GM18858 (cell line): ENCODE results near the gene MAEL.
"Not testable (repeated sequence)": the region's sequence is repeated elsewhere in the genome, so short reads cannot be mapped to it uniquely, and the experiment has no call there.

Experiments
- ATAC-seq: cut with Tn5 transposase; IDR thresholded peaks from one replicate; pipeline ENCODE4 v1.9.1; 2021; ENCODE audit not compliant: unreplicated experiment

The MAEL gene

GRCh38 chr1:166977951-166978350 is 11.1 kb upstream of the MAEL start:
- ATAC-seq: no peak

DNA sequence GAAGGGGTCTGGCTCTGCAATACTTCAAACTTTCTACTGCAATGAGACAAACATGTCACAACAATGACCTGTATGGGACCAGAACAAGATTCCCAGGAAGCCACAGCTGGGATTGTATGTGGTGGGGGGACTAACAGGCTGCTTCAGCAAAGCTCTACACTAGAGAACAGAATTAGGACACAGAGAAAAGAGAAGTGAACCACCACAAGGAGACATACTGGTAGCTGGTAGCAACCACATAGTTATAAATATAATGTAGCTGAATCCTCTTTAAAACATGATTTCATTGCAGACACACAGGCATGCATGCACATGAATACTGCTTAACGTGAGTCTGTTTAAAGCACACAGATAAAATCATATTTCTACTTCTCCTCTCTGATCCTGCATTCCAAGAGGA is 10.3 kb upstream of the MAEL start:
- peak; percentile 35 for ATAC-seq

DNA sequence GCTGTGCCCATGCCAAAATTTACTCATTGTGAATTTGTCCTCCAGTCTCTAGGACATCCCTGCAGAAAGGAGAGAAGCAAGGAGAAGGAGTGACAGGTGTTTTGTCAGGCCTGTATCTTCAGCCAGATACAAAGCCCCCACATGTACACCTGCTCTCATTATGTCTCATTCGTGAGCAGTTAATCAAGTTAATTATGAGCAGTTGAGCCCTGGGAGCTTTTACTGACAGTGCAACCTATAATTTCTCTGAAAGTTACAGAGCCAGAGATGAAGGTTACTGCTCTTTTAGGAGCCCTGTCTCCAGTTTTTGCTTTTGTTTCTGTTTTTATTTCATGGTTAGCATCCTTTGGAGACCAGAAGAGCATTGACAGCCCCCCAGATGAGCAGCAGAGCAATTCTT is 8.7 kb upstream of the MAEL start:
- no peak for ATAC-seq

DNA sequence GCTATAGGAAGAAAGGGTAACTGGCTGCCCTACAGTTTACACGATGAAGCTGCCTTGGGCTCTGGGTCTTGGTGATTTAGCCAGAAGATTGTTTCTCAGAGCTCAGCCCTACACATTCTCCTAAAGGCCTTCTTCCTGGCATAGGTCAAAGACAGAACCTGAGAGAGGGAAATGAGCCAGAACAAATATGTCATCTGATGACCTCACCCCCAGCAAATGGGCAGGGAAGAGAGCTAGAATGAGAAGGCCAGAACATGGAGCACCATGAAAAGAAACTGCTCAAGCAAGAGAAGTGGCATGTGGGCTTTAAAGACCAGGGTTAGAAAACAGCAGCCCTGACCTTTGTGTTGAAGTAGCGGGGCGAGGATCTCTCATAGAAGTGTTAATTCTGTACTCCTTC is 8.3 kb upstream of the MAEL start:
- no peak for ATAC-seq

DNA sequence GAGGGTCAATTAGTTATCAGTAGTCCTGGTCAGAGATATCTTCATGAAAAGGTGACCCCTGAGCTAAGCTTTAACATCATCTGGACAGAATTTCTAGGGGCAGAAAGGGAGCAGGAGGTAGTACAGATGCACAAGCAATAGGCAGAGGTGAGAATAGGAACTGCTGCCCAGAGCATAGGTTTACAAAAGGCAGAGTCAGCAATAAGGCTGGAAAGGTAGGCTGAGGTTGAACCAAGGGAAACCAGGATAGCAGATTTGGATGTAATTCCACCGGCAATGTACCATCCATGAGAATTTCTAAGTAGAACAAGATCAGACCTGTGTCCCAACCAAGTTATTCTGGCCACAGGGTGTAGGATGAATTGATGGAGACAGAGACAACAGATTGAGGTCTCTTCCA is 7.5 kb upstream of the MAEL start:
- no peak for ATAC-seq

DNA sequence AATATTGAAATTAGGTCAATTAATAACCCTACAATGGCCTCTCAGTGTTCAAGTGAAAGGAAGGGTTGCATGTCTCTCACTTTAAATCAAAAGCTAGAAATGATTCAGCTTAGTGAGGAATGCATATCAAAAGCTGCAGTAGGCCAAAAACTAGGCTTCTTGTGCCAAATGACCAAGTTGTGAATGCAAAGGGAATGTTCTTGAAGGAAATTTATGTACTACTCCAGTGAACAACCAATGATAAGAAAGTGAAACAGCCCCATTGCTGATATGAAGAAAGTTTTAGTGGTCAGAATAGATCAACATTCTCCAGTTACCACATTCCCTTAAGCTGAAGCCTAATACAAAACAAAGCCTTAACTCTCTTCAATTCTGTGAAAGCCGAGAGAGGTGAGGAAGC is 10.0 kb downstream of the MAEL start:
- ATAC-seq: no peak

GRCh38 chr1:166999500-167000055 is 10.5 kb downstream of the MAEL start:
- no peak for ATAC-seq

DNA sequence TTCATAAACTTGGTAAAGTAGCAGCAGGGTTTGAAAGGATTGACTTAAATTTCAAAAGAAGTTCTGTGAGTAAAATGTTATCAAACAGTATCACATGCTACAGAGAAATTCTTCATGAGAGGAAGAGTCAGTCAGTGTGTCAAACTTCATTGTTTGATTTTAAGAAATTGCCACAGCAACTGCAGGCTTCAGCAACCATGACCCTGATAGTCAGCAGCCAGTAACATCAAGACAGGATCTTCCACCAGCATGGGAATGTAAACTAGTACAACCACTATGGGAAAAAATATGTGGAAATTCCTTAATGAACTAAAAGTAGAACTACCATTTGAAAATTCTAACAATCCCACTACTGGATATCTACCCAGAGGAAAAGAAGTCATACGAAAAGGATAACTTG is 11.5 kb downstream of the MAEL start:
- ATAC-seq: no peak

DNA sequence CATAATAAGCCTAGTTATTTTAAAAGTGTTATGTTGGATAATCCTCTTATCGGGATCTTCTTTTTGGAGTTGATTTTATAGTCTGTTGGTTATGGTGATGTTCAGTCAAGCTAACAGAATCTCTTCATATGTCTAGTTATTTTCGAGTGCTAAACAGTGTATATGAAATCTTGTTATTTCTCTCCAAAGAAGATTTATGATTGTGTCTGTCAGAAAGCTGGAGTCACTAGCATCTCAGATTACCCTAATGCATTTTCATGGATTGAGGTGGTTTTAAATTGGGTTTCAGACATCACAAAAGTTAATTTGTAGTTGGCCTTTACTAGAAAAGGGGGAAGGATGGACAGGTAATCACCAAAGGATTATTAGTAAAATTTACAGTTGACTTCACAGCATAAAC is 13.3 kb downstream of the MAEL start:
- ATAC-seq: no peak

DNA sequence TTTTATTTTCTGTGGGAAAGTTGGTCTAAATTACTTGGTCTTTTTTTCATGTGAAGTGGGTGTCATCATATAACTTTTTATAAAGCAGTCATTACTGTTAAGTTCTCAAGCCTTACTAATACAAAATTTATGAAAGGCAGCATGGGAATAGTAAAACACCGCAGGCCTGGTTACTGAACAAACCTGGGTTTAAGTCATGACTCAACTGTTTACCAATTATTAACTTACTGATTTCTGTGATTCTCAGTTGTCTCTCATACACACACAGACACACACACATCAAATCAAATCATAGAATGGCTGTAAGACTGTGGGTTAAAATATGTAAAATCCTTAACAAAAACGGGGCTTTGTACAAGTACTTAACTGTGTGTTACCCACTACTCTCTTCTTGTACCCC is 14.6 kb downstream of the MAEL start:
- no peak for ATAC-seq

GRCh38 chr1:167011560-167012191 is 22.6 kb downstream of the MAEL start:
- no peak for ATAC-seq

DNA sequence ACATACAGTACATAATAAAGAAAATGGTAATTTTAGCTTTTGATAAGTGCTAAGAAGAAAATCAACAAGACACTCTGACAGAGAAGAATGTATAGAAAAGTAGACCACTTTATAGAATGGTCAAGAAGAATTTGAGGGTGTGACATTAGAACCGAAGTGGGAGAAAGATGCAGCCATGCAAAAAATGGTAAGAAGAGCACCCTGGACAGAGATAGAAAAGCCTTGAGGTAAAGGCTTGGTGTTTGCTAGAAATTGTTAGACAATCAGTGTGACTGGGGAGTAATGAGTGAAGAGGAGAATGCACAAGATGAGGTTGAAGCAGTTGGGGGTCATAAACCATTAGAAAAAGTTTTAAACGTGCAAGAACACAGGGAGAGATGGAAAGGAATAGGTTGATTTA is 23.5 kb downstream of the MAEL start:
- no peak for ATAC-seq

GRCh38 chr1:167013108-167013929 is 24.2 kb downstream of the MAEL start:
- ATAC-seq: no peak

- ATAC-seq: no peak
Measured at GRCh38 chr1:167016100-167016750, 27.1 kb downstream of the MAEL start.

GRCh38 chr1:167022384-167022783 is 33.3 kb downstream of the MAEL start:
- ATAC-seq: no peak

DNA sequence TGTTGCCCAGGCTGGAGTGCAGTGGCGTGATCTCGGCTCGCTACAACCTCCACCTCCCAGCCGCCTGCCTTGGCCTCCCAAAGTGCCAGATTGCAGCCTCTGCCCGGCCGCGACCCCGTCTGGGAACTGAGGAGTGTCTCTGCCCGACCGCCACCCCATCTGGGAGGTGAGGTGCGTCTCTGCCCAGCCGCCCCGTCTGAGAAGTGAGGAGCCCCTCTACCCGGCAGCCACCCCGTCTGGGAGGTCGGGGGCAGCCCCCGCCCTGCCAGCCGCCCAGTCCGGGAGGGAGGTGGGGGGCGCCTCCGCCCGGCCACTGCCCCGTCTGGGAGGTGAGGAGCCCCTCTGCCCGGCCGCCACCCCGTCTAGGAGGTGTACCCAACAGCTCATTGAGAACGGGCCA is 40.5 kb downstream of the MAEL start:
- ATAC-seq: not testable (repeated sequence)

- no peak for ATAC-seq
Measured at GRCh38 chr1:167033646-167034045, 44.6 kb downstream of the MAEL start.

DNA sequence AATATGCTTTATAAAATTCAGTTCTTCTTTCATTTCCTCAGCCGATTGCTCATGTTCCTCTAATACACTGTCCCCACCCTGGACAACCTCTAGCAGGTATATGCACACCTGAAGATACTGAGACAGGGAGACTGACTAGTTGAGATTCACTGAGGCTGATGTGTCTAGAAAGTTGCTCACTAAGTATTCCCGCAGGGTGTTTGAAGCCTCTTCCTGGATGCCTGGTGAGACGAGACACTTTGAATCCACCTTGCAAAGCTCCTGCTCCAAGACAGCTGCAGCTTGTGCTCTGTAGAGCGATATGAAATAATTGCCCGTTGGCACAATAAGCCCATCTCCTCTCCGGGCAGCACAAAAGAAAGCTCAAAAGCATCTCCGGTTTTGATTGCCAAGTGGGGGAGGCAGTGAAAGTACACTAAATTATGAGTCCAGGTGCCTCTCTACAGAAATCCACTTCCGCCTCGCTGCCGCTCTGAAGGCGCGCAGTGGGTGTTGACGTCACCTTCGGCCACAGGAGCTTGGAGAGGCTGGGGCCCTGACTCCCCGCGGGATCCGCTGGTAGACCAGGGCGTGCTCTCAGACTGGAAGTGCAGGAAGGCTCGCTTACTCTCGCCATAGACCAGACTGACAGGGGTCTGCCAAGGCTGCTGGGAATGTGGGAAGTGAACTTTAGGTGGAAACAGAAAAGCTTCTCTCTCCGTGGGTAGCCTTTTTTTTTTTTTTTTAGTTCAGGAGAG is 54.8 kb downstream of the MAEL start:
- ATAC-seq: peak; percentile 94

DNA sequence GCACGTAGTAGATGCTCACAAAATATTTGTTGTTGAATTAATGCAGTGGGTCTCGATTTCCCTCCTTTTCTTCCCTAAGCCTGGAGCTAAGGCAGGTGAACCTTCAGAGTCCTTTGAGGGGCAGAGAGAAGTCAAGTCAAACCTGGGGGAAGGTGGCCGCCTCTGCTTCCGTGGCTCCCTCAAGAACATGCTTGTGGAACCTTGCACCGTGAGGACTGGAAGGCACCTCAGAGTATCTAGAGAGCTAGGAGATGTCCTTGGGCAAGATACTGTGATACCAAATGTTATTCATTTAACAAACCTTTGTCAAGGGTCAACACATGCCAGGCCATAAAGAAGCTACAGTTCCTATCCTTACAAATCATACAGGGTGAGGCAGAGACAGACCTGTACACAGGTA is 62.8 kb downstream of the MAEL start:
- ATAC-seq: no peak

DNA sequence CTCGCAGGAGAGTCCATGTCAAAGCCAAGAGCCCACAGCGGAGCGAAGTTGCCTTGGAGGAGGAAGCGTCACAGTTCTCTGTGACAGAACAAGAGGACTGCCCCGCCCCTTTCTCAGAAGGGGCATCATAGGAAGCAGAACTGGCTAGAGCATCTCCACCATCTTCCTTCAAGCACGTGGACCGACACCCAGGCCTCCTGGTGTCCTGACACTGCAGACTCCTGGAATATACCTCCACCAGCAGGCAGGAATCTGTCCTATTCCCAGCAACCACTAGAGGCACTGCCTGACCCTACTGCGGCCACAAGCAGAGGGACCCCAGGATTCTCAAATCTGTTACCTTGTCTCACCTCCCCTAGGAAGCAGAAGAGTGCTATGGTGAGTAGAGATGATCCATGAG is 63.3 kb downstream of the MAEL start:
- no peak for ATAC-seq

DNA sequence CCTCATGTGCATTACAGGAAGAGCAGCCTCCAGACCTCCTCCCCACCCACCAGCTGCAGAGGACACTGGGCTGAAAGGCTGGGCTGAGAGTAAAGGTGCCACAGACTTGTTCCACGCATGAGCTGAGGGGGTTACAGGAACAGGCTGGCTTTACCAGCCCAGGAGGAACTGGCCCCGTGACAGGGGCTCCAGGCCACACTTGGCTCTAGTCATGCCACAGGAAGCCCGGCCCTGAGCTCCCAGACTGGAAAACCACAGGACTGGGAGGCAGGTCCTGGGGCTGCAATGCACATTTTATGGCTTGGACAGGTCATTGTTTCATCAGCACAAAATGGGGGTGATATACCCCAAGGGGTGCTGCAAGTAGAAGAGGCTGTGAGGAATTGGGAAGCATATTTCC is 65.5 kb downstream of the MAEL start:
- no peak for ATAC-seq
